ENCODE data around the gene NRG3.

DNA sequence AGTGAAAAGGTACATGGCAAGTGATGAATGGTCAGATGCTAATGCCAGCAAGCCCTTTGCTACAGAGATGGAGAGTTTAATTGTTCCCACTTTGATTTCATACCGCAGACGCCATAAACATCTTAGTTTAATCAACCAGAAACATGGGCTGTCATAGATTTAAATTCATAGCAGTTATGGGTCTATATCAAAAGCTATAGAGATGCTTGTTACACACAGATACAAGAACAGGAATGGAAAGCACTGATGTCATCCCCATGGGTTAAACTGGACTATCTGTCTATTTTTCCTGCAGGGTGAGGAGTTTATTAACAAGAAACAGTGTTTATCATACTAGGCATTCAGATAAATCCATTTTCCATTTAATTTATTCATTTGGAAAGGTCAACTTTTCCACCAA is 409.2 kb downstream of the NRG3 start:
- no peak for TF ChIP-seq EP300 (IDR thresholded peaks at IDR 0.05)
- TF ChIP-seq, protein P1, sequence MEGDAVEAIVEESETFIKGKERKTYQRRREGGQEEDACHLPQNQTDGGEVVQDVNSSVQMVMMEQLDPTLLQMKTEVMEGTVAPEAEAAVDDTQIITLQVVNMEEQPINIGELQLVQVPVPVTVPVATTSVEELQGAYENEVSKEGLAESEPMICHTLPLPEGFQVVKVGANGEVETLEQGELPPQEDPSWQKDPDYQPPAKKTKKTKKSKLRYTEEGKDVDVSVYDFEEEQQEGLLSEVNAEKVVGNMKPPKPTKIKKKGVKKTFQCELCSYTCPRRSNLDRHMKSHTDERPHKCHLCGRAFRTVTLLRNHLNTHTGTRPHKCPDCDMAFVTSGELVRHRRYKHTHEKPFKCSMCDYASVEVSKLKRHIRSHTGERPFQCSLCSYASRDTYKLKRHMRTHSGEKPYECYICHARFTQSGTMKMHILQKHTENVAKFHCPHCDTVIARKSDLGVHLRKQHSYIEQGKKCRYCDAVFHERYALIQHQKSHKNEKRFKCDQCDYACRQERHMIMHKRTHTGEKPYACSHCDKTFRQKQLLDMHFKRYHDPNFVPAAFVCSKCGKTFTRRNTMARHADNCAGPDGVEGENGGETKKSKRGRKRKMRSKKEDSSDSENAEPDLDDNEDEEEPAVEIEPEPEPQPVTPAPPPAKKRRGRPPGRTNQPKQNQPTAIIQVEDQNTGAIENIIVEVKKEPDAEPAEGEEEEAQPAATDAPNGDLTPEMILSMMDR (IDR thresholded peaks at IDR 0.05), result no peak

Measured in ovary (tissue), 3 donors.